ENCODE measurements around the gene ZNF280D. TPM values are rescaled to one million over a fixed set of nuclear protein-coding genes. Genes with fewer than 3 reads are reported as not detected.

The ZNF280D gene
- total and polyA plus RNA-seq, 2 donors (not counting 1 experiment from before 2014, with no cell fraction given): 11.9 to 37.7 TPM

GRCh38 chr15:56739474-56739873, 6.2 kb upstream of the ZNF280D start:
- no peak overlapping the region for H3K27ac ChIP-seq (ENCODE audit: insufficient read depth, low read length)
- no peaks in the 10 kb centered on the region for H3K4me1 ChIP-seq (ENCODE audit: control insufficient read depth, extremely low read depth, insufficient read depth, low read length)
- no peaks in the 10 kb centered on the region for H3K27me3 ChIP-seq (ENCODE audit: control insufficient read depth, insufficient read depth, low read length)
- no peaks in the 10 kb centered on the region for H3K36me3 ChIP-seq (ENCODE audit: control insufficient read depth, insufficient read depth, low read length)
- H4K20me1 ChIP-seq (ENCODE audit: control insufficient read depth, extremely low read depth, insufficient read depth, low read length): no peaks in the 10 kb centered on the region
- no peak overlapping the region for H3K9ac ChIP-seq (ENCODE audit: insufficient read depth, low read length)
- H3K4me3 ChIP-seq (replicated peaks in 1 of 4; ENCODE audit: control extremely low read depth in 1 of 4, insufficient read depth in 1 of 4, low read depth in 3 of 4, low read length in 4 of 4): no peak overlapping the region
- H3K79me2 ChIP-seq (ENCODE audit: control insufficient read depth, insufficient read depth, low read length): no peaks in the 10 kb centered on the region
- no peak overlapping the region for H3K4me2 ChIP-seq (ENCODE audit: extremely low read depth, insufficient read depth, low read length)
- no peak for TF ChIP-seq CTCF (conservative IDR thresholded peaks at IDR 0.05 in 1 of 2, IDR thresholded peaks at IDR 0.05 in 1 of 2; ENCODE audit: low read depth in 1 of 2, low read length in 2 of 2)
- no peak for TF ChIP-seq EZH2 (IDR thresholded peaks at IDR 0.05; ENCODE audit: low read length, missing control alignments)
- no peak for DNase-seq (ENCODE audit: low read depth in 2 of 2)
- H3K9me3 ChIP-seq (ENCODE audit: control insufficient read depth, insufficient read depth, low read depth, low read length): no peaks in the 10 kb centered on the region
- H2AFZ ChIP-seq (ENCODE audit: low read length): no peak overlapping the region

- H3K9ac ChIP-seq (ENCODE audit: insufficient read depth, low read length): no peak overlapping the region
- H3K4me3 ChIP-seq (replicated peaks in 1 of 4; ENCODE audit: control extremely low read depth in 1 of 4, insufficient read depth in 1 of 4, low read depth in 3 of 4, low read length in 4 of 4): no peak overlapping the region
- no peak overlapping the region for H2AFZ ChIP-seq (ENCODE audit: low read length)
- no peaks in the 10 kb centered on the region for H4K20me1 ChIP-seq (ENCODE audit: control insufficient read depth, extremely low read depth, insufficient read depth, low read length)
- TF ChIP-seq CTCF (conservative IDR thresholded peaks at IDR 0.05 in 1 of 2, IDR thresholded peaks at IDR 0.05 in 1 of 2; ENCODE audit: low read depth in 1 of 2, low read length in 2 of 2) (no peak), EZH2 (IDR thresholded peaks at IDR 0.05; ENCODE audit: low read length, missing control alignments) (no peak)
- no peaks in the 10 kb centered on the region for H3K36me3 ChIP-seq (ENCODE audit: control insufficient read depth, insufficient read depth, low read length)
- H3K79me2 ChIP-seq (ENCODE audit: control insufficient read depth, insufficient read depth, low read length): peaks cover under 1% of the 10 kb centered on the region
- DNase-seq (ENCODE audit: low read depth in 2 of 2): no peak
- no peaks in the 10 kb centered on the region for H3K9me3 ChIP-seq (ENCODE audit: control insufficient read depth, insufficient read depth, low read depth, low read length)
- no peak overlapping the region for H3K27ac ChIP-seq (ENCODE audit: insufficient read depth, low read length)
- no peaks in the 10 kb centered on the region for H3K4me1 ChIP-seq (ENCODE audit: control insufficient read depth, extremely low read depth, insufficient read depth, low read length)
- no peak overlapping the region for H3K4me2 ChIP-seq (ENCODE audit: extremely low read depth, insufficient read depth, low read length)
- H3K27me3 ChIP-seq (ENCODE audit: control insufficient read depth, insufficient read depth, low read length): no peaks in the 10 kb centered on the region
Observed at GRCh38 chr15:56737791-56738190, 4.5 kb upstream of the ZNF280D start.

- Histone ChIP-seq H3K27ac (ENCODE audit: insufficient read depth, low read length) (no peak overlapping the region), H4K20me1 (ENCODE audit: control insufficient read depth, extremely low read depth, insufficient read depth, low read length) (no peaks in the 10 kb centered on the region), H3K79me2 (ENCODE audit: control insufficient read depth, insufficient read depth, low read length) (peaks cover 7% of the 10 kb centered on the region), H2AFZ (ENCODE audit: low read length) (no peak overlapping the region), H3K9me3 (ENCODE audit: control insufficient read depth, insufficient read depth, low read depth, low read length) (no peaks in the 10 kb centered on the region), H3K36me3 (ENCODE audit: control insufficient read depth, insufficient read depth, low read length) (no peaks in the 10 kb centered on the region), H3K4me2 (ENCODE audit: extremely low read depth, insufficient read depth, low read length) (no peak overlapping the region), H3K4me3 (replicated peaks in 1 of 4; ENCODE audit: control extremely low read depth in 1 of 4, insufficient read depth in 1 of 4, low read depth in 3 of 4, low read length in 4 of 4) (no peak overlapping the region), H3K27me3 (ENCODE audit: control insufficient read depth, insufficient read depth, low read length) (no peaks in the 10 kb centered on the region), H3K9ac (ENCODE audit: insufficient read depth, low read length) (no peak overlapping the region), H3K4me1 (ENCODE audit: control insufficient read depth, extremely low read depth, insufficient read depth, low read length) (no peaks in the 10 kb centered on the region)
- no peak for TF ChIP-seq EZH2 (IDR thresholded peaks at IDR 0.05; ENCODE audit: low read length, missing control alignments)
- no peak for TF ChIP-seq CTCF (conservative IDR thresholded peaks at IDR 0.05 in 1 of 2, IDR thresholded peaks at IDR 0.05 in 1 of 2; ENCODE audit: low read depth in 1 of 2, low read length in 2 of 2)
- DNase-seq (ENCODE audit: low read depth in 2 of 2): no peak
Observed at GRCh38 chr15:56736881-56737707, 3.8 kb upstream of the ZNF280D start.
